H1 (cell line): ENCODE data around the gene SELENOI. TPM values are rescaled to one million over a fixed set of nuclear protein-coding genes. Genes with fewer than 3 reads are reported as not detected.

ENCODE experiments used
- CTCF ChIA-PET: fragments of 300-600 bp; sonication (Branson Sonifier 250); formaldehyde crosslinking; loops from one replicate; lab custom pipeline; 2021; ENCODE audit not compliant: partially characterized antibody; lab: Charles Lee
- POLR2A ChIA-PET: fragments of 300-600 bp; sonication (Branson Sonifier 250); formaldehyde crosslinking; loops from one replicate; lab custom pipeline; 2021; ENCODE audit warnings: inconsistent platforms; ENCODE audit not compliant: partially characterized antibody; lab: Charles Lee
- DNase-seq, 2 experiments: peaks; one replicate each; pipeline versions ENCODE4 v3.0.0 to v3.0.0-alpha.2; 2010 to 2022; ENCODE audit warnings: low spot score in 2 of 2, low read depth in 1 of 2, mixed read lengths in 1 of 2
- FAIRE-seq: peaks from 2 replicates; lab custom pipeline; 2011; peaks lifted over from hg19 to GRCh38; lab: Jason Lieb, UNC
- H2AFZ ChIP-seq: 2 replicates; pipeline ENCODE4 v1.8.1; 2012; ENCODE audit warnings: low read length, inconsistent platforms
- H2AK5ac ChIP-seq: 2 replicates; pipeline ENCODE4 v1.6.1; 2013; ENCODE audit warnings: low read depth, low read length
- H2BK120ac ChIP-seq: replicated peaks from 2 replicates; pipeline ENCODE3; 2013; ENCODE audit warnings: low read depth, low read length, inconsistent platforms
- H2BK12ac ChIP-seq: 2 replicates; pipeline ENCODE4 v1.6.1; 2013; ENCODE audit warnings: low read depth, low read length
- H2BK15ac ChIP-seq: 2 replicates; pipeline ENCODE4 v1.6.1; 2013; ENCODE audit warnings: low read length
- H2BK20ac ChIP-seq: 2 replicates; pipeline ENCODE4 v1.6.1; 2013; ENCODE audit warnings: low read length
- H2BK5ac ChIP-seq: 2 replicates; pipeline ENCODE4 v1.6.1; 2013; ENCODE audit warnings: low read depth, low read length
- H3K14ac ChIP-seq: 2 replicates; pipeline ENCODE4 v1.6.1; 2013; ENCODE audit warnings: inconsistent platforms; ENCODE audit not compliant: insufficient read length
- H3K18ac ChIP-seq: 2 replicates; pipeline ENCODE4 v1.6.1; 2013; ENCODE audit warnings: low read length; ENCODE audit errors: extremely low read depth
- H3K23ac ChIP-seq: 2 replicates; pipeline ENCODE4 v1.6.1; 2013; ENCODE audit warnings: inconsistent platforms; ENCODE audit not compliant: insufficient read length
- H3K23me2 ChIP-seq: 2 replicates; pipeline ENCODE4 v1.6.1; 2013; ENCODE audit warnings: low read depth, low read length
- H3K27ac ChIP-seq: 2 replicates; pipeline ENCODE4 v1.6.1; 2011; ENCODE audit warnings: low read depth, low read length, inconsistent platforms
- H3K27me3 ChIP-seq, 4 experiments: replicated peaks in 1 of 4; 1 replicate in 1 of 4; 2 replicates in 3 of 4; pipeline versions ENCODE4 v1.6.1 to v1.8.1; 2011 to 2013; ENCODE audit warnings: low read length in 3 of 4, mild to moderate bottlenecking in 3 of 4, inconsistent platforms in 2 of 4, mixed read lengths in 2 of 4, moderate library complexity in 1 of 4; ENCODE audit not compliant: control insufficient read depth in 3 of 4, insufficient read depth in 3 of 4; ENCODE audit errors: extremely low read depth in 1 of 4
- H3K36me3 ChIP-seq, 4 experiments: 2 replicates each; pipeline versions ENCODE4 v1.6.1 to v1.8.1; 2011 to 2013; ENCODE audit warnings: mild to moderate bottlenecking in 4 of 4, low read length in 3 of 4, moderate library complexity in 2 of 4, control low read depth in 1 of 4, inconsistent platforms in 1 of 4; ENCODE audit not compliant: insufficient read depth in 4 of 4, control insufficient read depth in 2 of 4
- H3K4ac ChIP-seq: replicated peaks from 2 replicates; pipeline ENCODE3; 2013; ENCODE audit warnings: low read length, low read depth, mixed read lengths, inconsistent platforms; ENCODE audit not compliant: insufficient read length
- H3K4me1 ChIP-seq, 4 experiments: replicated peaks in 1 of 4; 1 replicate in 1 of 4; 2 replicates in 3 of 4; pipeline versions ENCODE4 v1.6.1 to v1.8.1; 2011 to 2013; ENCODE audit warnings: low read length in 3 of 4, inconsistent platforms in 2 of 4, mixed read lengths in 1 of 4; ENCODE audit not compliant: insufficient read depth in 4 of 4, control insufficient read depth in 3 of 4
- H3K4me2 ChIP-seq, 2 experiments: 2 replicates each; pipeline versions ENCODE4 v1.6.1 to v1.8.1; 2011 to 2013; ENCODE audit warnings: low read depth in 2 of 2, low read length in 2 of 2, control low read depth in 1 of 2, inconsistent platforms in 1 of 2, mild to moderate bottlenecking in 1 of 2; ENCODE audit not compliant: insufficient read depth in 1 of 2
- H3K4me3 ChIP-seq, 4 experiments: fragments of 200-600, 300-600 bp in 1 of 4; sonication (generic), shearing (Covaris generic), sonication (Bioruptor Twin) in 1 of 4; 2 replicates each; pipeline versions ENCODE4 v1.5.1 to v1.8.1; 2011 to 2016; ENCODE audit warnings: low read length in 4 of 4, low read depth in 3 of 4, control low read depth in 2 of 4, inconsistent platforms in 2 of 4, mild to moderate bottlenecking in 2 of 4, mixed read lengths in 1 of 4, moderate library complexity in 1 of 4; ENCODE audit not compliant: insufficient read depth in 2 of 4; ENCODE audit errors: extremely low read depth in 1 of 4
- H3K56ac ChIP-seq: replicated peaks from 2 replicates; pipeline ENCODE3; 2013; ENCODE audit warnings: low read depth, mild to moderate bottlenecking, mixed read lengths, low read length, inconsistent platforms; ENCODE audit not compliant: insufficient read length
- H3K79me1 ChIP-seq: 2 replicates; pipeline ENCODE4 v1.6.1; 2013; ENCODE audit warnings: low read depth, low read length, control low read depth
- H3K79me2 ChIP-seq, 2 experiments: 2 replicates each; pipeline versions ENCODE4 v1.6.1 to v1.8.1; 2012 to 2013; ENCODE audit warnings: low read length in 2 of 2, mild to moderate bottlenecking in 2 of 2, inconsistent platforms in 1 of 2; ENCODE audit not compliant: insufficient read depth in 2 of 2, control insufficient read depth in 1 of 2
- H3K9ac ChIP-seq, 4 experiments: replicated peaks in 1 of 4; 1 replicate in 1 of 4; 2 replicates in 3 of 4; pipeline versions ENCODE4 v1.6.1 to v1.8.1; 2011 to 2013; ENCODE audit warnings: low read depth in 3 of 4, low read length in 3 of 4, control low read depth in 2 of 4, mild to moderate bottlenecking in 2 of 4, moderate library complexity in 2 of 4, inconsistent platforms in 1 of 4; ENCODE audit errors: extremely low read depth in 1 of 4
- H3K9me3 ChIP-seq, 2 experiments: 2 replicates each; pipeline versions ENCODE4 v1.6.1 to v1.8.1; 2012 to 2013; ENCODE audit warnings: mild to moderate bottlenecking in 2 of 2, moderate library complexity in 2 of 2, control low read depth in 1 of 2, inconsistent platforms in 1 of 2, low read depth in 1 of 2, low read length in 1 of 2, mixed read lengths in 1 of 2; ENCODE audit not compliant: insufficient read depth in 2 of 2
- H4K20me1 ChIP-seq, 2 experiments: replicated peaks in 1 of 2; 2 replicates each; pipeline versions ENCODE3 to v1.8.1; 2011 to 2013; ENCODE audit warnings: inconsistent platforms in 2 of 2, low read length in 2 of 2, mild to moderate bottlenecking in 1 of 2; ENCODE audit not compliant: insufficient read depth in 2 of 2, control insufficient read depth in 1 of 2
- H4K5ac ChIP-seq: 2 replicates; pipeline ENCODE4 v1.6.1; 2013; ENCODE audit warnings: low read length, low read depth, mixed read lengths, inconsistent platforms; ENCODE audit not compliant: insufficient read length
- H4K8ac ChIP-seq: 2 replicates; pipeline ENCODE4 v1.8.0; 2013; ENCODE audit warnings: mild to moderate bottlenecking, moderate library complexity, low read length, inconsistent platforms; ENCODE audit not compliant: insufficient read depth; ENCODE audit errors: extremely low read depth
- H4K91ac ChIP-seq: replicated peaks from 2 replicates; pipeline ENCODE3; 2013; ENCODE audit warnings: low read length, mixed read lengths, inconsistent platforms; ENCODE audit not compliant: insufficient read length
- BRCA1 ChIP-seq: IDR thresholded peaks from 2 replicates; pipeline ENCODE4 v1.6.1; 2012; ENCODE audit warnings: low read depth, low read length, improper control_type of control experiment
- CBX5 ChIP-seq: fragments of 300-800, 300-1000 bp; sonication (generic); IDR thresholded peaks from 2 replicates; pipeline ENCODE4 v1.7.1; 2016; ENCODE audit warnings: antibody characterized with exemption, low read length, low read depth
- CHD2 ChIP-seq: IDR thresholded peaks from 2 replicates; pipeline ENCODE4 v1.6.1; 2012; ENCODE audit warnings: low read length, improper control_type of control experiment
- EGR1 ChIP-seq: IDR thresholded peaks from 2 replicates; pipeline ENCODE4 v1.6.1; 2011; ENCODE audit warnings: low read depth, low read length, borderline replicate concordance
- EP300 ChIP-seq, 2 experiments: IDR thresholded peaks; 1 replicate in 1 of 2; 2 replicates in 1 of 2; pipeline ENCODE4 v1.6.1; 2011 to 2012; ENCODE audit warnings: low read depth in 2 of 2, low read length in 2 of 2, mild to moderate bottlenecking in 2 of 2, borderline replicate concordance in 1 of 2, inconsistent platforms in 1 of 2, moderate library complexity in 1 of 2
- EZH2 ChIP-seq: fragments of 200-600 bp; sonication (generic); IDR thresholded peaks from 2 replicates; pipeline ENCODE4 v1.7.1; 2012; ENCODE audit warnings: low read depth, mild to moderate bottlenecking, moderate library complexity, low read length, inconsistent platforms; ENCODE audit not compliant: severe bottlenecking
- FOSL1 ChIP-seq: IDR thresholded peaks from 2 replicates; pipeline ENCODE4 v1.6.1; 2011; ENCODE audit warnings: mild to moderate bottlenecking, low read depth, low read length, moderate library complexity; ENCODE audit not compliant: insufficient read depth
- HDAC6 ChIP-seq: IDR thresholded peaks from one replicate; pipeline ENCODE4 v1.7.1; 2012; ENCODE audit warnings: low read depth, mild to moderate bottlenecking, inconsistent platforms, low read length, moderate library complexity
- RNF2 ChIP-seq: fragments of 200-900, 300-1000 bp; sonication (generic); IDR thresholded peaks from 2 replicates; pipeline ENCODE4 v1.7.1; 2016; ENCODE audit warnings: borderline replicate concordance, low read depth, mild to moderate bottlenecking, antibody characterized with exemption, low read length; ENCODE audit not compliant: poor library complexity, severe bottlenecking; ENCODE audit errors: missing control alignments
- SIRT6 ChIP-seq: IDR thresholded peaks from one replicate; pipeline ENCODE4 v1.7.1; 2012; ENCODE audit warnings: low read length, inconsistent platforms
- SIX5 ChIP-seq: IDR thresholded peaks from 2 replicates; pipeline ENCODE4 v1.6.1; 2011; ENCODE audit warnings: mild to moderate bottlenecking, low read depth, low read length
- SP1 ChIP-seq: IDR thresholded peaks from 2 replicates; pipeline ENCODE4 v1.6.1; 2011; ENCODE audit warnings: low read depth, low read length
- SUZ12 ChIP-seq: fragments of 200-600 bp; sonication (generic); IDR thresholded peaks from 2 replicates; pipeline ENCODE4 v1.6.1; 2012; ENCODE audit warnings: mild to moderate bottlenecking, inconsistent platforms, low read length, moderate library complexity, mixed read lengths
- TEAD4 ChIP-seq: IDR thresholded peaks from 2 replicates; pipeline ENCODE4 v1.6.1; 2012; ENCODE audit warnings: low read depth, low read length, inconsistent platforms, mixed read lengths
- YY1 ChIP-seq: IDR thresholded peaks from 2 replicates; pipeline ENCODE4 v1.6.1; 2011; ENCODE audit warnings: low read depth, mild to moderate bottlenecking, low read length
- WGBS, 2 experiments: shearing (Covaris generic) in 1 of 2; methylation state at CpG; one replicate each; pipeline versions ENCODE4 v1.1.6 to v1.1.7; 2013 to 2015; ENCODE audit warnings: low lambda C conversion rate in 2 of 2, mixed read lengths in 2 of 2, inconsistent platforms in 1 of 2, low coverage in 1 of 2, missing lambda C conversion rate in 1 of 2; ENCODE audit not compliant: insufficient replicate concordance in 2 of 2, insufficient coverage in 1 of 2, insufficient read length in 1 of 2; ENCODE audit errors: extremely low coverage in 1 of 2, missing lambda C conversion rate in 1 of 2; 5-methylcytosine and 5-hydroxymethylcytosine counted together
- polyA plus RNA-seq, 7 experiments: library from polyadenylated mRNA; depleted of rRNA in 3 of 7; stranded (reverse) in 5 of 7; unstranded in 2 of 7; fragments of >200 nt in 5 of 7; fragments of 200-250 nt in 2 of 7; gene quantifications; 1 replicate in 5 of 7; 2 replicates in 1 of 7; 4 replicates in 1 of 7; pipeline versions ENCODE4 v1.2.1 to v1.2.3, GENCODE V29; 2011 to 2013; ENCODE audit warnings: missing spikeins in 2 of 7, mixed read lengths in 2 of 7
- total RNA-seq: library from RNA; stranded (reverse); fragmentation: NEBNext Ultra II Directional; extraction: Animal tissue kit (Norgen Biotek cat#: 25700); gene quantifications from 2 replicates; pipeline ENCODE4 v1.2.1, GENCODE V29; 2021

Gene SELENOI
- total and polyA plus RNA-seq, 2 of the 8 experiments (the other 6 are each of a cell fraction or from before 2014, with no cell fraction given), result 15.9 to 63.8 TPM

GRCh38 chr2:26407526-26407925 lies 61.6 kb downstream of the SELENOI start:
- H4K91ac ChIP-seq, result no peak overlapping the region
- no peak overlapping the region for H3K9ac ChIP-seq
- H3K23ac ChIP-seq, result no peak overlapping the region
- FAIRE-seq (no peak), DNase-seq (no peak)
- no peak overlapping the region for H3K27ac ChIP-seq
- H4K8ac ChIP-seq, result no peak overlapping the region
- no peak overlapping the region for H2AFZ ChIP-seq
- H2BK20ac ChIP-seq, result no peak overlapping the region
- ChIA-PET CTCF (interaction anchor here (1.5 kb wide), 1 partner anchor 10 kb away, joined by 3 read pairs; no protein-coding TSS in a partner anchor), POLR2A (no interaction called here)
- no peak overlapping the region for H2BK12ac ChIP-seq
- no peak overlapping the region for H3K4ac ChIP-seq
- no peaks in the 10 kb centered on the region for H3K23me2 ChIP-seq
- peaks cover 0 to 2% (median 2%) of the 10 kb centered on the region in 4 experiments; a peak in 3 of 7 replicates for H3K4me1 ChIP-seq
- no peaks in the 10 kb centered on the region for H3K36me3 ChIP-seq
- no peak overlapping the region for H2BK120ac ChIP-seq
- no peaks in the 10 kb centered on the region for H3K27me3 ChIP-seq
- no peak overlapping the region for H3K18ac ChIP-seq
- no peak overlapping the region for H3K4me2 ChIP-seq
- H4K5ac ChIP-seq, result no peak overlapping the region
- H3K56ac ChIP-seq, result no peak overlapping the region
- no peak overlapping the region for H2AK5ac ChIP-seq
- no peaks in the 10 kb centered on the region for H3K9me3 ChIP-seq
- 88% methylated on average over 9 of the region's 9 CpGs; no CpG with 5 or more reads in 1 of the 2 experiments for WGBS, 2 experiments
- no peak overlapping the region for H2BK15ac ChIP-seq
- H3K79me1 ChIP-seq, result no peaks in the 10 kb centered on the region
- no peak overlapping the region for H2BK5ac ChIP-seq
- H4K20me1 ChIP-seq, result no peaks in the 10 kb centered on the region
- H3K14ac ChIP-seq, result no peak overlapping the region
- H3K4me3 ChIP-seq, result no peak overlapping the region
- H3K79me2 ChIP-seq, result no peaks in the 10 kb centered on the region
- TF ChIP-seq EP300 (IDR thresholded peaks at IDR 0.05; ENCODE audit: borderline replicate concordance in 1 of 2, low read depth in 2 of 2, low read length in 2 of 2), result no peak
- TF ChIP-seq SIX5, result no peak
- no peak for TF ChIP-seq CHD2
- TF ChIP-seq YY1, result no peak
- TF ChIP-seq CBX5, result no peak
- no peak for TF ChIP-seq SP1
- TF ChIP-seq SIRT6, result no peak
- TF ChIP-seq FOSL1, result no peak
- TF ChIP-seq EGR1, result no peak
- no peak for TF ChIP-seq BRCA1
- no peak for TF ChIP-seq TEAD4
- no peak for TF ChIP-seq HDAC6
- TF ChIP-seq SUZ12, result no peak
- no peak for TF ChIP-seq EZH2
- no peak for TF ChIP-seq RNF2
